SHP77 treated with DMSO at 0.1 percent for 48 hours (cell line): ENCODE data around the gene CACTIN.
"Not testable (repeated sequence)": the region's sequence is repeated elsewhere in the genome, so short reads cannot be mapped to it uniquely, and the experiment has no call there.

Source experiments
- DNase-seq: peaks from one replicate; lab custom pipeline; 2025; lab: John Stamatoyannopoulos, UW

CACTIN gene

GRCh38 chr19:3661284-3662238 is 35.0 kb upstream of the CACTIN start:
- DNase-seq, result no peak

GRCh38 chr19:3660493-3661219 is 34.1 kb upstream of the CACTIN start:
- DNase-seq, result no peak

DNA sequence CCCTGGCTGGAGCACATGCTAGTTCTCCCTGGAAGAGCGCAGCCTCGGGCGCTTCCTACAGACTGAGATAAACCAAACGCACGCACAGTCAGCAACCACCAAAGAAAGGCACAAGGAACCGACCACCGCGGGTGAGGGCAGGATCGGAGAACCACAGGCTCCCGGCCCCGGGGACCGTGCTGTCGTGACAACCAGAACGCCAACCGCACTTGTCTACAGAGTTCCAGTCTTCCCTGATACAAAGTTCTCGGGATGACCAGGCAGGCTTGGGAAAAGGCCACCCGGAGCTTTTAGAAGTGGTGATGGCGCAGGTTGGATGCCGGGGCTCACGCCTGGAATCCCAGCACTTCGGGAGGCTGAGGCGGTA is 33.1 kb upstream of the CACTIN start:
- no peak for DNase-seq

DNA sequence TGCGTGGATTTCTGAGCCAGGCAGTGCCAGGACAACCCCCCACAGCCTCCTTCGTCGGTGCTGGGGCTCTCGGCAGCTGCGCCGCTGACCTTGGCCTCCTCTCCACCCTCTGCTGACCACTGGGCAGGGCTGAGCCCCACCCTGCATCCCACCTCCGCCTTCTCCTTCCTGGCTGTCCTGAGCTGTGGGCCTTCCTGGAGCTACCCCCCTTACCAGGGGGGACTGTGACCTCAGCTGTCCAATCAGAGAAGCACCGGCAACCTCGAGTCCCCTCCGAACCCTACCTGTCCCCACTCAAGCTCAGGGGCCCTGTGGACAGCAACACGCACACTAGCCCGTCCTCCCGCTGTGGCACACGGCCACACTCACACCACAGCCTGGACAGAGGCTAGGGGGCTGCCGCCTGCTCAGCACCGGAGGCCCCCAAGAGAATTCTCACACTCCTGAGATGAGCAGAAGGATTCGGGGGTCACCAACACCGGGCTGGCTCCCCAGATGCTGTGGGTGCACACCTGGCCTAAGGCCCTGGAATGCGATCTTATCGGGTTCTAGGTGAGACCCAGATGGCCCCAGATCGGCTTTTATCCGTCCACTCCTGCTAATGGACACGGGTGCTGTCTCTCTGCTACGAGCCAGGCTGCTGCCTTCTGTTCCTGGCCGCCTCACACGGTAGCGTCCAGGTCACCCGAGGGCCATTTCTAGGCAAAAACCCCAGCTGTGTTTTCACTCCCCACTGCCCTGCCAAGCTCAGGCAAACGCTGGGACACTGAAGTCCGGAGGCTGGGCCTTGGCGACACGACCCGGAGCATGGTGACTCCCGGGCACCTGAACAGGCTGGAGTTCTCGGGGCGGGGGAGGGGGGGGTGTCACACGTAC is 32.5 kb upstream of the CACTIN start:
- no peak for DNase-seq

DNA sequence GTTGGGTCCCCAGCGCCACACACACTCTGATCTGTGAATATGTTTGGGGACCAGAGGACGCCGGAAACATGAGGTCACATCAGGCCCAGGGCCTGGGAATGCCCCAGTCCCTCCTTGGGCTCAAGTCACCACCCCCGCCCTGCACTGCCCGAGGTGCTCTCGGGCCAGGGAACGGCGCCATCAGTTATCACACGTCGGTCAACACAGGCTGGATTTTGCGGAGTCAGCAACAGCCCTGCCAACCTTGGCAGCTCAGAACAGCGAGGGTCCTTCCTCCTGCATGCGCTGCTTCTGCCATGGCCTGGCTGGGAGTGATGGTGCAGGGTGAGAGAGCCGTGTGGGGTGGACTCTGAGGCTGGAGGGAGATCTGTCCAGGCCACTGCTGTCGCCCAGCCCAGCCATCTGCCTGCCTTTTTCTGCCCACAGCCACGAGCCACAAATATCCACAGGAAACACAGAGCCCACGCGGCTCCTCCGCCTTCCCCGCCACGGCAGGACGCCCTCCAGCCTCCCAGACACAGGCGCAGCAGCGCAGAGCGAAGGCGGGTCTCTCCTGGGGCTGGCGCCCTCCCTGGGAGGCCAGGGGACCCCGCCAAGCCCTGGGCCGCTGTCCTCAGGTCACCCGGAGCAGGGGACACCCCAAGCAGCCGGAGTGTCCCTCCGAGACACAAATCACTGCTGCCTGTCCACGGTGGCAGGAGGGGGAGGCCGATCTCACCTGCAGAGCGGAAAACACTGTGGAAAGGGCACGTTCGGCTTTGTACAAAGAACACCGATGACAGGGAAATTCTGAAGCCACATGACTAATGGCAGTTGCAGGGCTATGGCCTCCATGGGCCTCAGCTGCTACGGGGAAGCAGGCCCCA is 31.6 kb upstream of the CACTIN start:
- DNase-seq, result no peak

DNA sequence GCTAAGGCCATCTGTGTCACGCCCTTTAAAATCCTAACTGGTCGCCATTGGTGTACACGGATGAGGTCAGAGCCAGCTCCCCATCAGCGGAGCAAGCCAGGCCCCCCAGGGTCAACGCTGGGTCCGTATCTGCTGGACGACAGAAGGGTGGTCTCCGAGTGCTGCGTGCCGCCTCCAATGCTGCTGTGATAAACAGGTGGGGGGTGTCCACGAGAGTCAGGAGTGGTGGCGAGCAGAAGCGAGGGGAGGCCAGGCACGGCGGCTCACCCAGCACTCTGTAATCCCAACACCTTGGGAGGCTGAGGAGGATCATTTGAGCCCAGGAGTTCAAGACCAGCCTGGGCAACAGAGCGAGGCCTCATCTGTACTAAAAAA is 30.8 kb upstream of the CACTIN start:
- no peak for DNase-seq

- DNase-seq, result no peak
Measured at GRCh38 chr19:3656747-3657394, 30.3 kb upstream of the CACTIN start.

GRCh38 chr19:3656073-3656746 is 29.6 kb upstream of the CACTIN start:
- no peak for DNase-seq

GRCh38 chr19:3655402-3656072 is 28.9 kb upstream of the CACTIN start:
- no peak for DNase-seq

GRCh38 chr19:3653865-3654513 is 27.4 kb upstream of the CACTIN start:
- DNase-seq, result no peak

DNA sequence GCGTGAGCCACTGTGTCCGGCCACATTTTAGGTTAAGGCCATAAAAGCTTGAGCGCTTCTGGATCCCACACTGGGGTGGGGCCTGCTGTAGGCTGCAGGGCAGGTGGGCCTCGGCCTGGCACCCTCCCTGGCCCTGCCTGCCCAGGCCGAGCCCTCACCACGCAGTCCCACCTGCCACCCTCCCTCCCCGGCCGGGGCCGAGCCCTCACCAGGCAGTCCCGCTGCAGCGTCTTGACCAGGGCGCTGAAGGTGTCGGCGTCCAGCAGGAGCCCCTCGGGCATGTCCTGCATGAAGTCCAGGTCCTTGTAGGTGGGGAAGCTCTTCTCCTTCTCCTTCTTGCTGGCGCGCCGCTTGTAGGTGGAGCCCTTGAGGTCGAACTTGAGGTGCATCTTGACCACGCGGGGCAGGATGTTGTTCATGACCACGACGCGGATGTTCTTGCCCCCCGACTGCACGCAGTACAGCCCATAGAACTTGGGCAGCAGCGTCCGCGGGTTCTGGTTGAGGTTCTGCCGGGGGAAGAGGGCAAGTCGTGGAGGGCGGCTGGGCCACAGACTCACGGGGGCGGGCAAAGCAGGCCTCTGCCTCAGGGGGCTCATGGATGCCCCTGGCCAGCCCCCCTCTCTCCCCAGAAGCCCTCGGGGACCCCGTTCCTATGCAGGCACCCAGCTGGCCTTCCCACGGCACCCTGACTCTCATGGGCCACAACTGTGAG is 26.6 kb upstream of the CACTIN start:
- DNase-seq, result no peak

- no peak for DNase-seq
Measured at GRCh38 chr19:3652422-3652821, 25.8 kb upstream of the CACTIN start.

DNA sequence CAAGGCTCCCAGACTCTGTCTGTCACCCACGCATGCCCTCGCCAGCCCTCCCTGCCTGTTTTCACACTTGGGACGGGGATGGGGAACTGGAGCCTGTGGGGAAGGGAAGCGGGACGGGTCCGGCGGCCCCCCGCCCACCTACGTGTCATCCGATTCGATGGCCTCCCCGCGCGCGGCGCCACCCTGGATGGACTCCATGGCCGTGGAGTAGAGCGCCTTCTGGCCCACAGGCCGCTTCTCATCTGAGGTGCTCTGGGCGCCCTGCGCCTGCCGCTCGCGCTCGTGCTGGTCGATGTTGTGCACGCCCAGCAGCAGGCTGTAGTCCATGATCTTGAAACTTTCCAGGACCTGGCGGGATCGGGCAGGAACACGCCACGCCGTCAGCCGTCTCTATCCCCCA is 25.1 kb upstream of the CACTIN start:
- DNase-seq, result no peak

- no peak for DNase-seq
Measured at GRCh38 chr19:3649888-3650287, 23.3 kb upstream of the CACTIN start.

- no peak for DNase-seq
Measured at GRCh38 chr19:3648037-3648905, 21.7 kb upstream of the CACTIN start.

DNA sequence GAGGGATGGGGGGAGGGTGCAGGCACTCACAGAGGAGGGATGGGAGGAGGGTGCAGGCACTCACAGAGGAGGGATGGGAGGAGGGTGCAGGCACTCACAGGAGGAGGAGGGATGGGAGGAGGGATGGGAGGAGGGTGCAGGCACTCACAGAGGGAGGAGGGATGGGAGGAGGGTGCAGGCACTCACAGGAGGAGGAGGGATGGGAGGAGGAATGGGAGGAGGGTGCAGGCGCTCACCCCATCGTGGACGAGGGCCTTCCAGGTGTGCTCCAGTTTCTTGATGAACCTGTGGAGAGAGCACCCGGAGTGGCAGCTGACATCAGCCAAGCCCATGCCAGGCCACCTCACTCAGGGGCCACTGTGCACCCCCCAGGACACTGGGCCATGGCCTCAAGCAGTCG is 20.5 kb upstream of the CACTIN start:
- DNase-seq, result not testable (repeated sequence)

- DNase-seq, result no peak
Measured at GRCh38 chr19:3646336-3647092, 19.9 kb upstream of the CACTIN start.
